HCT116 (cell line): ENCODE data around the gene CHTF18. TPM values are rescaled to one million over a fixed set of nuclear protein-coding genes. Genes with fewer than 3 reads are reported as not detected.

ENCODE experiments used
- ATAC-seq: fragments of 200-7000 bp; cut with Tn5 transposase; 2 replicates; pipeline ENCODE4 v1.9.1; 2020; ENCODE audit warnings: mild to moderate bottlenecking, moderate library complexity
- BruUV-seq: library from RNA; stranded (reverse); fragments of 400-500 nt; replicated peaks from 2 replicates; lab custom pipeline; 2021; lab: Mats Ljungman, UMichigan
- CTCF ChIA-PET: fragments of 300-600 bp; sonication (Branson Sonifier 250); formaldehyde crosslinking; loops from one replicate; lab custom pipeline; 2021; ENCODE audit warnings: antibody characterized with exemption; lab: Charles Lee
- POLR2A ChIA-PET: fragments of 300-600, 350-600 bp; sonication (Branson Sonifier 250); formaldehyde crosslinking; loops from one replicate; lab custom pipeline; 2021; ENCODE audit warnings: antibody characterized with exemption; lab: Charles Lee
- RAD21 ChIA-PET, 2 experiments: fragments of 300-600 bp; sonication (Branson Sonifier 250); formaldehyde crosslinking; loops; one replicate each; lab custom pipeline; 2023; ENCODE audit warnings: low total read pairs in 2 of 2; ENCODE audit not compliant: uncharacterized antibody in 2 of 2, unreplicated experiment in 2 of 2, low non-redundant PET in 1 of 2; lab: Charles Lee
- DNase-seq: peaks from one replicate; pipeline ENCODE4 v3.0.0-alpha.2; 2010; ENCODE audit warnings: low read depth, low spot score
- H2AFZ ChIP-seq: fragments of 200-600 bp; shearing (Covaris generic), sonication (generic); 2 replicates; pipeline ENCODE4 v1.6.1; 2017; ENCODE audit warnings: low read depth, mixed run types, mixed read lengths, antibody characterized with exemption, low read length; ENCODE audit not compliant: poor library complexity, severe bottlenecking
- H3K27ac ChIP-seq: 2 replicates; pipeline ENCODE4 v1.5.1; 2012; ENCODE audit warnings: low read depth, low read length
- H3K27me3 ChIP-seq: fragments of 200-600 bp; sonication (generic); 2 replicates; pipeline ENCODE4 v1.6.1; 2016; ENCODE audit warnings: mixed run types, low read length, mixed read lengths; ENCODE audit not compliant: insufficient read depth
- H3K36me3 ChIP-seq, 2 experiments: fragments of 200-500 bp in 1 of 2; fragments of 200-600 bp in 1 of 2; sonication (Bioruptor generic) in 1 of 2; sonication (generic) in 1 of 2; 2 replicates each; pipeline versions ENCODE4 v1.5.1 to v1.6.1; 2014 to 2016; ENCODE audit warnings: low read length in 2 of 2, inconsistent platforms in 1 of 2, mixed read lengths in 1 of 2, mixed run types in 1 of 2; ENCODE audit not compliant: insufficient read depth in 2 of 2, control insufficient read depth in 1 of 2
- H3K4me1 ChIP-seq, 2 experiments: fragments of 200-600 bp in 1 of 2; sonication (generic) in 1 of 2; 2 replicates each; pipeline versions ENCODE4 v1.5.1 to v1.6.1; 2012 to 2017; ENCODE audit warnings: low read length in 2 of 2, inconsistent platforms in 1 of 2, mild to moderate bottlenecking in 1 of 2, mixed read lengths in 1 of 2, mixed run types in 1 of 2, moderate library complexity in 1 of 2; ENCODE audit not compliant: insufficient read depth in 2 of 2, control insufficient read depth in 1 of 2
- H3K4me2 ChIP-seq: fragments of 200-600 bp; sonication (generic); 2 replicates; pipeline ENCODE4 v1.6.1; 2017; ENCODE audit warnings: mixed run types, low read length, mixed read lengths
- H3K4me3 ChIP-seq, 2 experiments: fragments of 200-600 bp in 1 of 2; sonication (generic) in 1 of 2; replicated peaks in 1 of 2; 2 replicates each; pipeline ENCODE4 v1.5.1; 2011 to 2016; ENCODE audit warnings: low read length in 2 of 2, control low read depth in 1 of 2, low read depth in 1 of 2, mild to moderate bottlenecking in 1 of 2, mixed read lengths in 1 of 2, mixed run types in 1 of 2
- H3K79me2 ChIP-seq: fragments of 200-600 bp; sonication (generic); 2 replicates; pipeline ENCODE4 v1.6.1; 2017; ENCODE audit warnings: mild to moderate bottlenecking, mixed run types, low read length, moderate library complexity, mixed read lengths; ENCODE audit not compliant: insufficient read depth
- H3K9ac ChIP-seq: fragments of 200-600 bp; sonication (generic); 2 replicates; pipeline ENCODE4 v1.6.1; 2016; ENCODE audit warnings: low read length, mixed read lengths
- H3K9me2 ChIP-seq: fragments of 200-600 bp; sonication (generic), shearing (Covaris generic); 2 replicates; pipeline ENCODE4 v1.6.1; 2017; ENCODE audit warnings: mixed run types, mild to moderate bottlenecking, moderate library complexity; ENCODE audit not compliant: insufficient read depth
- H3K9me3 ChIP-seq, 2 experiments: fragments of 200-500 bp in 1 of 2; fragments of 200-600 bp in 1 of 2; sonication (Bioruptor generic) in 1 of 2; sonication (generic) in 1 of 2; 2 replicates each; pipeline ENCODE4 v1.6.1; 2014 to 2017; ENCODE audit warnings: low read length in 2 of 2, mixed read lengths in 2 of 2, inconsistent platforms in 1 of 2, low read depth in 1 of 2, mild to moderate bottlenecking in 1 of 2, mixed run types in 1 of 2, moderate library complexity in 1 of 2; ENCODE audit not compliant: control insufficient read depth in 1 of 2, insufficient read depth in 1 of 2
- H4K20me1 ChIP-seq: fragments of 200-600 bp; sonication (generic), shearing (Covaris generic); 2 replicates; pipeline ENCODE4 v1.6.1; 2017; ENCODE audit warnings: mixed run types, mild to moderate bottlenecking, moderate library complexity; ENCODE audit not compliant: insufficient read depth
- CBX3 ChIP-seq: IDR thresholded peaks from 2 replicates; pipeline ENCODE4 v1.6.1; 2012; ENCODE audit warnings: low read depth
- ELF1 ChIP-seq: IDR thresholded peaks from 2 replicates; pipeline ENCODE4 v1.6.1; 2012; ENCODE audit warnings: low read depth, borderline replicate concordance
- EZH2 ChIP-seq: fragments of 200-600 bp; sonication (generic); IDR thresholded peaks from 2 replicates; pipeline ENCODE4 v1.6.1; 2017; ENCODE audit warnings: antibody characterized with exemption, mixed run types
- EZH2phosphoT487 ChIP-seq: fragments of 200-600 bp; IDR thresholded peaks from 2 replicates; pipeline ENCODE4 v1.6.1; 2018; ENCODE audit warnings: antibody characterized with exemption, borderline replicate concordance
- FOSL1 ChIP-seq: IDR thresholded peaks from 2 replicates; pipeline ENCODE4 v1.6.1; 2012; ENCODE audit warnings: low read depth
- JUND ChIP-seq: IDR thresholded peaks from 2 replicates; pipeline ENCODE4 v1.6.1; 2012
- POLR2A ChIP-seq: IDR thresholded peaks from 2 replicates; pipeline ENCODE4 v1.7.0; 2011; ENCODE audit warnings: borderline replicate concordance; ENCODE audit not compliant: insufficient read depth, insufficient read length; ENCODE audit errors: extremely low read depth
- REST ChIP-seq: IDR thresholded peaks from 2 replicates; pipeline ENCODE4 v1.6.1; 2012; ENCODE audit warnings: low read depth
- SIN3A ChIP-seq: IDR thresholded peaks from 2 replicates; pipeline ENCODE4 v1.6.1; 2012; ENCODE audit warnings: low read depth
- SP1 ChIP-seq: IDR thresholded peaks from 2 replicates; pipeline ENCODE4 v1.6.1; 2012; ENCODE audit warnings: low read depth
- SRF ChIP-seq: IDR thresholded peaks from 2 replicates; pipeline ENCODE4 v1.6.1; 2012; ENCODE audit warnings: low read depth
- ZFX ChIP-seq: fragments of 450-650 bp; IDR thresholded peaks from 2 replicates; pipeline ENCODE4 v1.6.1; 2017
- intact Hi-C: fragments of 100-400 bp; cut with micrococcal nuclease; formaldehyde crosslinking; loops from 2 replicates; pipeline ENCODE4 v1.10.0; 2022
- total RNA-seq: library from RNA; stranded (reverse); gene quantifications from one replicate; pipeline ENCODE4 v1.2.1, GENCODE V29; 2021; ENCODE audit not compliant: unreplicated experiment
- TF ChIP-seq, protein P1 (sequence below), 3 experiments: fragments of 200-600 bp in 1 of 3; sonication (generic) in 1 of 3; IDR thresholded peaks in 2 of 3; conservative IDR thresholded peaks in 1 of 3; 2 replicates each; pipeline ENCODE4 v1.5.1; 2012 to 2017; ENCODE audit warnings: low read depth in 2 of 3, low read length in 2 of 3, antibody characterized with exemption in 1 of 3, borderline replicate concordance in 1 of 3, control low read depth in 1 of 3, mild to moderate bottlenecking in 1 of 3, mixed read lengths in 1 of 3, mixed run types in 1 of 3, moderate library complexity in 1 of 3; ENCODE audit not compliant: insufficient read depth in 1 of 3
- TF ChIP-seq, protein P2 (sequence below): IDR thresholded peaks from 2 replicates; pipeline ENCODE4 v1.6.1; 2012

Gene CHTF18
- total RNA-seq, 1 experiment from 2014 or later = 145 TPM

DNA sequence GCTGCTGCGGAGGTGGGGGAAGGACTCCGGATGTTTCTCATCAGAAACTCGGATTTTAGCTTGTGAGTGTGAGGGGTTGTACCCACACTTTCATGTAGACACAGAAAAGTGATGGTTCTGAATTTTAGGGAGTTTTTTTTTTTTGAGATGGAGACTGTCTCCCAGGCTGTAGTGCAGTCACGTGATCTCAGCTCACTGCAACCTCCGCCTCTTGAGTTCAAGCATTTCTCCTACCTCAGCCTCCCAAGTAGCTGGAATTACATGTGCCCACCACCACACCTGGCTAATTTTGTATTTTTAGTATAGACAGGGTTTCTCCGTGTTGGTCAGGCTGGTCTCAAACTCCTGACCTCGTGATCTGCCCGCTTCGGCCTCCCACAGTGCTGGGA lies 34.5 kb downstream of the CHTF18 start:
- Histone ChIP-seq H3K27ac (no peak overlapping the region), H3K4me2 (no peak overlapping the region), H4K20me1 (no peaks in the 10 kb centered on the region), H3K27me3 (no peaks in the 10 kb centered on the region), H3K9me2 (no peaks in the 10 kb centered on the region), H3K4me3 (no peak overlapping the region), H3K9ac (no peak overlapping the region), H2AFZ (no peak overlapping the region)
- intact Hi-C loops = no loop called here
- POLR2A ChIA-PET = no interaction called here
- BruUV-seq = no TSS peak
- no peak for DNase-seq
- no peak for ATAC-seq
- TF ChIP-seq ELF1 (no peak), JUND (no peak), CBX3 (no peak), POLR2A (no peak), SRF (no peak), EZH2phosphoT487 (no peak)
- TF ChIP-seq, protein P1, sequence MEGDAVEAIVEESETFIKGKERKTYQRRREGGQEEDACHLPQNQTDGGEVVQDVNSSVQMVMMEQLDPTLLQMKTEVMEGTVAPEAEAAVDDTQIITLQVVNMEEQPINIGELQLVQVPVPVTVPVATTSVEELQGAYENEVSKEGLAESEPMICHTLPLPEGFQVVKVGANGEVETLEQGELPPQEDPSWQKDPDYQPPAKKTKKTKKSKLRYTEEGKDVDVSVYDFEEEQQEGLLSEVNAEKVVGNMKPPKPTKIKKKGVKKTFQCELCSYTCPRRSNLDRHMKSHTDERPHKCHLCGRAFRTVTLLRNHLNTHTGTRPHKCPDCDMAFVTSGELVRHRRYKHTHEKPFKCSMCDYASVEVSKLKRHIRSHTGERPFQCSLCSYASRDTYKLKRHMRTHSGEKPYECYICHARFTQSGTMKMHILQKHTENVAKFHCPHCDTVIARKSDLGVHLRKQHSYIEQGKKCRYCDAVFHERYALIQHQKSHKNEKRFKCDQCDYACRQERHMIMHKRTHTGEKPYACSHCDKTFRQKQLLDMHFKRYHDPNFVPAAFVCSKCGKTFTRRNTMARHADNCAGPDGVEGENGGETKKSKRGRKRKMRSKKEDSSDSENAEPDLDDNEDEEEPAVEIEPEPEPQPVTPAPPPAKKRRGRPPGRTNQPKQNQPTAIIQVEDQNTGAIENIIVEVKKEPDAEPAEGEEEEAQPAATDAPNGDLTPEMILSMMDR (IDR thresholded peaks at IDR 0.05 in 2 of 3, conservative IDR thresholded peaks at IDR 0.05 in 1 of 3; ENCODE audit: borderline replicate concordance in 1 of 3, insufficient read depth in 1 of 3, low read depth in 2 of 3, low read length in 2 of 3) = no peak
- TF ChIP-seq, protein P2, sequence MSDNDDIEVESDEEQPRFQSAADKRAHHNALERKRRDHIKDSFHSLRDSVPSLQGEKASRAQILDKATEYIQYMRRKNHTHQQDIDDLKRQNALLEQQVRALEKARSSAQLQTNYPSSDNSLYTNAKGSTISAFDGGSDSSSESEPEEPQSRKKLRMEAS = no peak
- TF ChIP-seq, all 23 proteins: peak for 0
- RAD21 ChIA-PET = no interaction called here
- Histone ChIP-seq H3K9me3 (no peaks in the 10 kb centered on the region), H3K79me2 (no peaks in the 10 kb centered on the region), H3K36me3 (no peaks in the 10 kb centered on the region), H3K4me1 (no peaks in the 10 kb centered on the region)
- CTCF ChIA-PET = no interaction called here

GRCh38 chr16:824194-824593 lies 35.8 kb downstream of the CHTF18 start:
- Histone ChIP-seq H3K4me1 (no peaks in the 10 kb centered on the region), H3K36me3 (no peaks in the 10 kb centered on the region), H3K9ac (no peak overlapping the region), H3K27me3 (no peaks in the 10 kb centered on the region), H3K27ac (no peak overlapping the region), H3K9me3 (no peaks in the 10 kb centered on the region), H3K79me2 (no peaks in the 10 kb centered on the region), H4K20me1 (no peaks in the 10 kb centered on the region)
- POLR2A ChIA-PET = no interaction called here
- BruUV-seq = no TSS peak
- CTCF ChIA-PET = no interaction called here
- RAD21 ChIA-PET = no interaction called here
- no peak for ATAC-seq
- intact Hi-C loops = no loop called here
- no peak for TF ChIP-seq ZFX
- no peak for TF ChIP-seq SIN3A
- TF ChIP-seq EZH2 = no peak
- TF ChIP-seq, protein P1 (IDR thresholded peaks at IDR 0.05 in 2 of 3, conservative IDR thresholded peaks at IDR 0.05 in 1 of 3; ENCODE audit: borderline replicate concordance in 1 of 3, insufficient read depth in 1 of 3, low read depth in 2 of 3, low read length in 2 of 3) = no peak
- no peak for TF ChIP-seq EZH2phosphoT487
- TF ChIP-seq SP1 = no peak
- no peak for TF ChIP-seq REST
- TF ChIP-seq FOSL1 = no peak
- TF ChIP-seq, all 23 proteins: peak for 0
- Histone ChIP-seq H3K4me3 (no peak overlapping the region), H3K9me2 (no peaks in the 10 kb centered on the region), H3K4me2 (no peak overlapping the region), H2AFZ (no peak overlapping the region)
- DNase-seq = no peak
